GM12872 (cell line): ENCODE measurements around the gene EBLN2.
A peak's percentile ranks its signal among the peaks of the same experiment; 100 is the strongest.

ENCODE experiments used
- TF ChIP-seq, protein P1 (sequence below): IDR thresholded peaks from 3 replicates; pipeline ENCODE4 v1.5.1; 2011; ENCODE audit warnings: low read depth, mild to moderate bottlenecking, low read length, moderate library complexity; ENCODE audit not compliant: insufficient read depth

EBLN2 gene

DNA sequence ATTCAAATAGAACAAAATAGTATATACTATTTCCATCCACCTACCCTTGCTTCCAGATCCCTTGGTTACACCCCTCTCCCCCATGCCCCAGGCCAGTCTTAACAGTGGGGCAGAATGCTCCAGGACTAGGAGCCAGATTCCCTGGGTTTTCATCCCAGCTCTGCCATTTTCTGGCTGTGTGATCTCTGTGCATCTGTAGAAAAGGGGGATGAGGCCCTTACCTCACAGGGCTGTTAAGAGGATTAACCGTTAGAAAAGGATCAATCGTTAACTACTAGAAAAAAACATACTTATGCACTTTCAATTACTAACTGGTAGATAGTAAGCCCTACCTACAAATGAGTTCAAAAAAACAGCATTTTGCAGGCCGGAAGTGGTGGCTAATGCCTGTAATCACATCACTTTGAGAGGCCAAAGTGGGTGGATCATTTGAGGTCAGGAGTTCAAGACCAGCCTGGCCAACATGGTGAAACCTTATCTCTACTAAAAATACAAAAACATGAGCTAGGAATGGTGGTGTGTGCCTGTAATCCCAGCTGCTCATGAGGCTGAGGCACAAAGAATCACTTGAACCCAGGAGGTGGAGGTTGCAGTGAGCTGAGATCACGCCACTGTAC lies 11.7 kb downstream of the EBLN2 start:
- TF ChIP-seq, protein P1, sequence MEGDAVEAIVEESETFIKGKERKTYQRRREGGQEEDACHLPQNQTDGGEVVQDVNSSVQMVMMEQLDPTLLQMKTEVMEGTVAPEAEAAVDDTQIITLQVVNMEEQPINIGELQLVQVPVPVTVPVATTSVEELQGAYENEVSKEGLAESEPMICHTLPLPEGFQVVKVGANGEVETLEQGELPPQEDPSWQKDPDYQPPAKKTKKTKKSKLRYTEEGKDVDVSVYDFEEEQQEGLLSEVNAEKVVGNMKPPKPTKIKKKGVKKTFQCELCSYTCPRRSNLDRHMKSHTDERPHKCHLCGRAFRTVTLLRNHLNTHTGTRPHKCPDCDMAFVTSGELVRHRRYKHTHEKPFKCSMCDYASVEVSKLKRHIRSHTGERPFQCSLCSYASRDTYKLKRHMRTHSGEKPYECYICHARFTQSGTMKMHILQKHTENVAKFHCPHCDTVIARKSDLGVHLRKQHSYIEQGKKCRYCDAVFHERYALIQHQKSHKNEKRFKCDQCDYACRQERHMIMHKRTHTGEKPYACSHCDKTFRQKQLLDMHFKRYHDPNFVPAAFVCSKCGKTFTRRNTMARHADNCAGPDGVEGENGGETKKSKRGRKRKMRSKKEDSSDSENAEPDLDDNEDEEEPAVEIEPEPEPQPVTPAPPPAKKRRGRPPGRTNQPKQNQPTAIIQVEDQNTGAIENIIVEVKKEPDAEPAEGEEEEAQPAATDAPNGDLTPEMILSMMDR: no peak

DNA sequence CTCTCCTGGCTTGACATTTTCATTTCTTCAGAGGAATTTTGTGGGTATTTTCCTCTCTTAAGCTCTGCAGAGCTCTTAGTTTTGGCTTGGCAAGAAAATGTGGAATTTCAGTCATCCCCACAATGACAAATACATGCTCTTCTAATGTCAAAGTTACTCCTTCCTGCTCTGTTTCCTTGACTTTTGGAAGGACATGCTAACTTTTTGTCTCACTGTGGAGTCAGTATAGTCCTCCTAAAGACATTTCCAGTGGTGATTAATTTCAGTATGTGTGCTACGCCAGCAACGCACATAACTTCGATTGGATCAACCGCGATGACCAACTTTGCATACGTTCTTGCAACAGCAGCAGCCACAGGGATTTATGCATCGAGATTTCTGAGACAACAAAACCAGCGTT lies 13.3 kb downstream of the EBLN2 start:
- TF ChIP-seq, protein P1: no peak

DNA sequence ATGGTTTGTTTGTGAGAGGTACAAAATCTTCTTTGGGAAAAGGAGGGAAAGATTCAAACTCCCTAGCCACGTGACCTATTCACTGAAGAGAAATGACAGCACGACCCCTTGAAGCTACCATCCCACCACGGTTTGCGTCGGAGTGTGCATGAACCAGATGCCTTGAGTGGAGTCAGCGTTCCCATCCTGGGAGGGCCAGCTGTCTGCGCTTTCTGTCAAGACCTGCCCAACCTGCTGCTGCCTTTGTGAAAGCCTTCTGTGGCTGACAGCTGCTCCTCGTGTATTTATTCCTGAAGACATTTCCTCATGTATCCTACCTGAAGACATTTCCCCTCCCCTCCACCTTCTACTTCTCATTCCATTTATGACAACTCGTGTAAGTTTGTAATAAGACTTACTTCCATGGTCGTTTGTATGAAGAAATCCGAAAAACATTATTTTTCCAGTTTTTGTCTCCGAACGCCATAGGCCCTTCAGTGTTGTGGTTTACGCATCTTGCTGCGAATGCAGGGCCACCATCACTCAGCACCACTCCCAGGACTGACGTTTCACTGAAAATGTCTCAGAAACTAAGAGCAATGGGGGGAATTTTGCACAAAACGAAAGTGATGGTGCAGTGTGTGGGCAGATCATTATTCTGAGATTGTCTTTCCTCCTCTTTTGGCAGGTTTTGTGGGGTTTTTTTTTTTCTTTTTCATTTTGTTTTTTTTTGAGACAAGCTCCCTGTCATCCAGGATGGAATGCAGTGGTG lies 18.9 kb downstream of the EBLN2 start:
- TF ChIP-seq, protein P1: no peak

DNA sequence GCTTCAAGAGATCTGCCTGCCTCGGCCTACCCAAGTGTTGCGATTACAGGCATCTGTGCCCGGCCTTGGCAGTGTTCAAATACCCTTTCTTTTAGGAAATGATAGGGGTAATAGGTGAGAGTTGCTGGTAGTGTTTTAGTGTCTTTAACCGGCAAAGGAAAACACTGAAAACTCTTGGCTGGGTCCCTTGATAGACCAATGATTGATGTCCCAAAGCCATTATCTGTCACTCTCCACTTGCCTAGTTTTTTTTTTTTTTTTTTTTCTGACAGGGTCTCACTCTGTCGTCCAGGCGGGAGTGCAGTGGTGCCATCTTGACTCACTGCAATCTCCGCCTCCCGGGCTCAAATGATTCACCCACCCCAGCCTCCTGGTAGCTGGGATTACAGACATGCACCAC lies 19.7 kb downstream of the EBLN2 start:
- TF ChIP-seq, protein P1: no peak

DNA sequence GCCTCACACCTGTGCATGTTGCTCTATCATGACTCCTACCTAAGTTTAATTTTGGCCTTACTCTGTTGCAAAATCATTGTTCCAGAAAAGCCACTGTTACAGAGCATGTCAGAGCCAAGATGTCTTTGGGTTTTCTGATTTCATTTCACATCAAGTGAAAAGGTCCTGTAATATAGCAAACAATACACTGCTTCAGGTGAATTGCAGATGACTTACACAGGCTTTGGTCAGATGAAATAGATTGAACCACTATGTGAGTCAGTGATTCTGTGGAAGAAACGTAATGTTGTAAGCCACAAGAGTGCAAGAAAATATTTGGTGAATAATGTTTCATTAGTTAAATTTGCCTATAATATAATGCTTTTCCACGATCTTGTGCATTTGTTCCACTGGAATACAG lies 22.7 kb downstream of the EBLN2 start:
- TF ChIP-seq, protein P1: no peak

DNA sequence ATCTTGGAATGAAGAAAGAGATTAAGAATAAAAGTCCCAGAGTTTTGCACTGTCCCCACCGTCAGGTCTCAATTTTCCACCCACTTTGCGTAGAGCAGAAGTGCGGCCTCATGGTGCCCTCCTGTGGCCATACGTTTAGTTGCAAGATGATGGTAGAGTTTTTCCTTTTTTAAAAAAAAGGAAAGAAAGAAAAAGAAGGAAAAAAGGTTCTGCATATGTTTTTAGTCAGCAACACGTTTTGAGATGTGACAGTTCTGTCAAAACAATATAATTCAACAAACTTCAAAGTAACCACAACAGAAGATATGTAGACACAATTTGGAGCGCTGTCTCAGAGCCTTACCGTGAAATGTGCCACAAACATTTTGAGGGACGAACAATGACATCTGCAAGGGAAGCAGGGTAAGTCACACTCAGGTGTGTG lies 24.6 kb downstream of the EBLN2 start:
- TF ChIP-seq, protein P1: peak; percentile 69

DNA sequence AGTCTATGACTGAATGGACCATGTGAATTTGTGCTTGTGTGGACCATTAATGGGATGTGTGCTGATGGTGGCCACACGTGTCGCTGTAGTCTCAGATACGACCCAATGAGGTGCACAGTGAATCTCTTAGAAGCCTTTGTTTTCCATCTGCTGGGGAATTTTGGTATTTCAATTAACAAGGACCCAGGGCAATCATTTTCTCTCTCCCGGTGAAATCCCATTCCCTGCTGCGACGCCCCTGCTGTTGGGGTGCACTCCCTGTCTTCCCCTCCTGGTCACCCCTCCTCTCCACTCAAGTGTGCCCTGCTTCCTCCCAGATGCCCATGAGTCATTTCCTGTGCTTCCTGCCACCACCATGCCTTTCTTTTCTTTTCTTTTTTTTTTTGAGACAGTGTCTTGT lies 32.7 kb downstream of the EBLN2 start:
- TF ChIP-seq, protein P1: no peak
